SK-N-SH (cell line): ENCODE results near the gene BCAT1.

Source experiments
- JUND ChIP-seq: IDR thresholded peaks from 2 replicates; pipeline ENCODE4 v1.4.0; 2012
- MAX ChIP-seq: IDR thresholded peaks from 2 replicates; pipeline ENCODE4 v1.4.0; 2012; ENCODE audit warnings: low read depth
- POLR2AphosphoS5 ChIP-seq: IDR thresholded peaks from 2 replicates; pipeline ENCODE4 v1.6.1; 2012; ENCODE audit warnings: low read depth, low read length
- YY1 ChIP-seq: IDR thresholded peaks from 2 replicates; pipeline ENCODE4 v1.4.0; 2012; ENCODE audit warnings: low read depth, mild to moderate bottlenecking
- TF ChIP-seq, protein P1 (sequence below): fragments of 200-600 bp; sonication (generic); IDR thresholded peaks from 2 replicates; pipeline ENCODE4 v1.6.1; 2017; ENCODE audit warnings: antibody characterized with exemption, mild to moderate bottlenecking, moderate library complexity

DNA sequence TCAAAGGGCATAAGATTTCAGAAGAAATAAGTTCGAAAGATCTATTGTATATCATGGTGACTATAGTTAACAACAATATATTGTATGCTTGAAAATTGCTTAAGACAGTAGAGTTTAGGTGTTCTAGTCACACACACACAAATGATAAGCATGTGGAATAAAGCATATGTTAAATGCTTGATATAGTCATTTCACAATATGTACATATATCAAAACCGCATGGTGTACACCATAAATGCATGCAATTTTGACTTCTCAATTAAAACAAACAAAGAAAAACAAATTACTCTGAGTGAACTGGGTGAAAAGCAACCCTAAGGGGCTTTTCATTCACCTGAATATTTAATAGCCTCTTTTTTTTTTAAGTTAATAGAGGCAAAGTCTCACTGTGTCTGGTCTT, 40.3 kb upstream of the BCAT1 start:
- TF ChIP-seq, protein P1, sequence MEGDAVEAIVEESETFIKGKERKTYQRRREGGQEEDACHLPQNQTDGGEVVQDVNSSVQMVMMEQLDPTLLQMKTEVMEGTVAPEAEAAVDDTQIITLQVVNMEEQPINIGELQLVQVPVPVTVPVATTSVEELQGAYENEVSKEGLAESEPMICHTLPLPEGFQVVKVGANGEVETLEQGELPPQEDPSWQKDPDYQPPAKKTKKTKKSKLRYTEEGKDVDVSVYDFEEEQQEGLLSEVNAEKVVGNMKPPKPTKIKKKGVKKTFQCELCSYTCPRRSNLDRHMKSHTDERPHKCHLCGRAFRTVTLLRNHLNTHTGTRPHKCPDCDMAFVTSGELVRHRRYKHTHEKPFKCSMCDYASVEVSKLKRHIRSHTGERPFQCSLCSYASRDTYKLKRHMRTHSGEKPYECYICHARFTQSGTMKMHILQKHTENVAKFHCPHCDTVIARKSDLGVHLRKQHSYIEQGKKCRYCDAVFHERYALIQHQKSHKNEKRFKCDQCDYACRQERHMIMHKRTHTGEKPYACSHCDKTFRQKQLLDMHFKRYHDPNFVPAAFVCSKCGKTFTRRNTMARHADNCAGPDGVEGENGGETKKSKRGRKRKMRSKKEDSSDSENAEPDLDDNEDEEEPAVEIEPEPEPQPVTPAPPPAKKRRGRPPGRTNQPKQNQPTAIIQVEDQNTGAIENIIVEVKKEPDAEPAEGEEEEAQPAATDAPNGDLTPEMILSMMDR: no peak
- no peak for TF ChIP-seq YY1
- TF ChIP-seq POLR2AphosphoS5: no peak
- TF ChIP-seq MAX: no peak
- TF ChIP-seq JUND: no peak
